ENCODE results near the gene HDAC4.

Gene HDAC4

GRCh38 chr2:239368906-239369552, 31.8 kb downstream of the HDAC4 start:
- no peak for DNase-seq (ENCODE audit: low spot score)

- no peak for DNase-seq (ENCODE audit: low spot score)
Measured at GRCh38 chr2:239368321-239368720, 32.5 kb downstream of the HDAC4 start.

GRCh38 chr2:239366740-239367139, 34.1 kb downstream of the HDAC4 start:
- DNase-seq (ENCODE audit: low spot score), result no peak

- DNase-seq (ENCODE audit: low spot score), result no peak
Measured at GRCh38 chr2:239365782-239366435, 34.9 kb downstream of the HDAC4 start.

DNA sequence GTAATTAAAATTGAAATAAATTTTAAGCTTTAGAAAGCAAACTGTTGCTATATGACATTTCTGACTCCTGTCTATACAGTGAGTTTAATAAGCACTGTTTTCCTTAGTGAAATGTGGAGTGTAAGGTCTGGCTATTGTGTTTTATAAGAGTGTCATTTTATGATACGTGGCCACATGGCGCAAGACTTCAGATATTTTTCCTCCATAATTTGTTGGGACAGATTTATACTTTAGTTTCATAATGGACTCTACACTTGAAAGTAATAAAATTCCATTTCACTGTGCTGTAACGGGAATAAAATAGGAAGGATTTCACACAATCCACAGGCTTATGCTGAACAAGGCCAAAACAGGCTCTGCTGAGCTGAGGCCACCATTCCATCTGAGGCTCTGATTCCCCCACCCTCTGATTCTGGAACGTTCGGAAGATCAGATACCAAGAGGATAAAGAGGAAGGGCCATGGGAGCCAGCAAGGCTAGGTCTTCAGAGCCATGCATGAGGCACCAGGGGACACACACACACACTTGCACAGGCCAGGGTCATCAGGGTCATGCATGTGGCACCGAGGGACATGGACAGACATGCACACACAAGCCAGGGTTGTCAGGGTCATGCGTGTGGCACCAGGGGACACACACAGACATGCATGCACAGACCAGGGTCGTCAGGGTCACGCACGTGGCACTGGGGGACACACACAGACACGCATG, 35.6 kb downstream of the HDAC4 start:
- DNase-seq (ENCODE audit: low spot score), result no peak

DNA sequence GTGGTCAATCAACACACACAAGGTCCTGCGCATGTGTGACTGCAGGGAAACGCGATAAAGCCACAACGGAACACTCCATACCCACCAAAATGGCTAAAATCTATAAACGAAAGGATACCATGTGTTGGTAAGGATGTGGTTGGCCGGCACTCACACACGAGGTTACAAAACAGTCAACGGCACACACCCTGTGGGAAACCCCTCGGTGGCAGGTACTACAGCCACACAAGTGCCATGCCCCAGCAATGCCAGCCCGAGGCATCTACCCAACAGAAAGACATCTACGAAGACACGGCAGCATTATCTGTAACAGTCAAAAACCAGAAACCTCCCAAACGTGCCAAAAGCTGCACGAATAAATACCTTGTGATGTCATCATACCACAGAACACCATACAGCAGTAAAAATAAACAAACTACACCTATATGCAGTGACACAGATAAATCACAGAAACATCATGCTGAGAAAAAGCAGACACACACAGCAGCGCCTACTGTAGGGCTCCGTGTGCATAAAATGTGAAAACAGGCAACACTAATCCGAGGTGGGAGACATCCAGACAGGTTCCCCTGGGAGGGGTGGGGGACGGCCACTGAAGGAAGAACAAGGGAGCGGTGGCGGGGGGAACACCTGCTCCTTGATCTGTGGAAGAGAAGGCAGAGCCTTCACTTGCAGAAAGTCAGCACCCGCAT, 36.7 kb downstream of the HDAC4 start:
- DNase-seq (ENCODE audit: low spot score), result no peak

DNA sequence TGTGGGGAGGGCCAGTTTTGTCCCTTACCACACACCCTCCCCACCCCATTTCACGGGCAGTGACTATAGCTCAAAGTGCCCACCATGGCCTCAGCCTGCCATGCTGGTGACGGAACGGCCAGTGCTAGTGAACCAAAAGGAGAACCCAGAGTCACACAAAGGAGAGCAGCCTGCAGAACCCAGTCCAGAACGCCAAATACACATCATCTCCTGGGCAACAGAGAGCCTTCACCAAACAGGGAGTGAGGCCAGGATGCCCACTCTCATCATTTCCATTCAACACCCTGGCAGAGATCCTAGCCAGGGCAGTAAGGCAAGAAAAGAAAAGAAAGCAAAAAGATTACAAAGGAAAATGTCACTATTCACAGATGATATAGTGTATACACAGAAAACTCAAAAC, 38.3 kb downstream of the HDAC4 start:
- no peak for DNase-seq (ENCODE audit: low spot score)

- no peak for DNase-seq (ENCODE audit: low spot score)
Measured at GRCh38 chr2:239361311-239361642, 39.5 kb downstream of the HDAC4 start.

DNA sequence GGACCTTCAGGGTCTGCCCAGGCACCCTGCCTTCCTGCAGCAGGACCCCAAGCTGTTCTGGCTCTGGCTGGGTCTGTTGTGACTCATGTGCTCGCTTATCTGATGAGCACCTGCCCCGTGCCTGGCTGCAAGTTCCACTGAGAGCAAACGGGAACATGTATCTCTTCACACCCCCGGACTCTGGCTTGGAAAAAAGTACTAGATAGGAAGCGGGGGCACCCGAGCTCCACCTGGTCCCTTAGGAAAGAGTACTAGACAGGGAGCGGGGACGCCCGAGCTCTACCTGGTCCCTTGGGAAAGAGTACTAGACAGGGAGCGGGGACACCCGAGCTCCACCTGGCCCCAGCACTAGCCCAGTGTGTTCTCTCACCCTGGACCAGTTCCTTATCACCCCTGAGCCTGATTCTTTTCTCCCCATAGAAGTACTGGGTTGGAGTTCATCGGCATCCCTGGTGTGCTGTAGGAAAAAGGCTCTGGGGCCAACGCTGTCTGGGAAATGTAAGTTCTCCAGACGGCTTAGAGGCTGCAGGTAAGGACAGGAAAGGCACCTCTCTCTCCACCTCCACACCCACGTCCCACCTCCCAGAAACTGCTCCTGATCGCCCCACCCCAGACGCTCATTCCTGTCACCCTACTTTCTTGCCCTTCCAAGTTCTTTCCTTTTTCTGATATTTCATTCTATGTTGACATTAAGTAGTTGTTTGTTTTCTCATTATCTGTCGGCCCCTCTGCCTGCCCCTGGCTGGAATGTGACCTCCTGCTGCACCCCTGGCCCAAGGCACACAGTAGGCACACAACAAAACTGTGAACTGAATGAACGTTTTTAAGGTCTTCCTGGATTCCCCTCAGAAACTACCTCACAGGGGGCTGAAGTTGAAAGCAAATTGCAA, 40.2 kb downstream of the HDAC4 start:
- no peak for DNase-seq (ENCODE audit: low spot score)

DNA sequence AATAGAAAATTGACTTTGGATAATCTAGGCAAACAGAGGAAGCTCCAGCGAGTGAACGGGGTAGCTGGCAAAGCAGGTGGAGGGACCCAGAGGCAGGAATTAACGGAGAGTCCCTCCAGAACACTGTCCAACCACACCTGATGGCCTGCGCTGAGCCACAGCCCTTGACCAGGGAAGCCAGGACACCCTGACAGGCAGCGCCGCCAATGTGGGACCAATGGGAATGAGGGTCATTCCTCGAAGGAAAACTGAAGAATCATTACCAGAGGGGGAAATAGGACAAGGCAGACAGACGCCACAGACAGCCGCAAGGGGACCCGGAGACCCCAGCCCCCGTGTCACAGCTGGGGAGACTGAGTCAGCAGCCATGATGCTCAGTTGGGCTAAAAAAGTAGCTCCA, 40.8 kb downstream of the HDAC4 start:
- DNase-seq (ENCODE audit: low spot score), result no peak

DNA sequence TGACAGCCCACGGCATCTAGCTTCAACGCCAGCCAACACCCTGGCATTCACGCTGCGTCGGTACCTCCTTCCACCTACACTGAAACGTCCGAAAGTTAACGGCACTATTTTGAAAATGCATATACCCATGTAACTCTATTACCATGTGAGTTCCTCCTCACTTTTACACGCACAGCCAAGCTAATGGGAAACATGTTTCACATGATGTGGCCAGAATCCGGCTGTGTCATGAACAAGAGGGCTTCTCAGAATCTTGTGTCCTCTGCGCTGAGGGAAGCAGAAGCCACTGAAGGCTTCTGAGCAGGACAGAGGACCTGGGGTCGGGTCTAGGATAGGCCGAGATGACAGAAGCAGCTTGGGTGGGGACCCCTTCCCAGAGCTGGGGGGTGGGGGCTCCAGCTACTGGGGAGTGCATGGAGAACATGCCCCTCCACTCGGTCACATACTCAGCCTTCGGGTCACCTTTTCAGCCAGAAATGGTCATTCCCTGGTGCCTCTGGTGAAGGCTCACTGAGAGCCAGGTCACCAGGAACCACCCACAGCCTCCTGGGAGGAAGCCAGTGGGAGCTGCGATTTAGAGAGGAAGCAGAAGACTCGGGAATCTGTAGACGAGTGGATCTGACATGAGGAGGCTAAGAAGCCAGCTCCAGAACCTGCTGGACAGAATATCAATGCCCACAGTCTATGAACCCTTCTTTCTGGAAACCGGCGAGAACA, 41.5 kb downstream of the HDAC4 start:
- DNase-seq (ENCODE audit: low spot score), result no peak

GRCh38 chr2:239358062-239358754, 42.6 kb downstream of the HDAC4 start:
- no peak for DNase-seq (ENCODE audit: low spot score)

DNA sequence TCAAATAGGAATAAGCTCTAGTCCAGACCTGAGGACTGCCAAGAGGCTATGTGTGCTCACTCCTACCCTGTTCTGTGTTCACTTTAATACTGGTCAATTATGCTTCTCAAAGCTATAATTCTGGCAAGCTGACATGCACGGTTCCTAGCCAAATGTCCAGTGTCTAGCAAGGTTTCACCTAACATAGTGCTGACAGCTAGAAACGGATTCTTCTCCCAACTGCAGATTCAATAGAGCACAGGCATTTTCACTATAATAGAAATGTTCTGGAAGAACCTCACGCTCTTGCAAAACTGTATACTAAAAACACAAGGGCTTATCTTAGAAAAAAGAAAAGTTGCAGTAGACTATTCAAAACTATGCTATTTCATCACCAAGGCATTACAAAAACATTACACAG, 45.1 kb downstream of the HDAC4 start:
- no peak for DNase-seq (ENCODE audit: low spot score)

- DNase-seq (ENCODE audit: low spot score), result no peak
Measured at GRCh38 chr2:239355139-239355538, 45.7 kb downstream of the HDAC4 start.

DNA sequence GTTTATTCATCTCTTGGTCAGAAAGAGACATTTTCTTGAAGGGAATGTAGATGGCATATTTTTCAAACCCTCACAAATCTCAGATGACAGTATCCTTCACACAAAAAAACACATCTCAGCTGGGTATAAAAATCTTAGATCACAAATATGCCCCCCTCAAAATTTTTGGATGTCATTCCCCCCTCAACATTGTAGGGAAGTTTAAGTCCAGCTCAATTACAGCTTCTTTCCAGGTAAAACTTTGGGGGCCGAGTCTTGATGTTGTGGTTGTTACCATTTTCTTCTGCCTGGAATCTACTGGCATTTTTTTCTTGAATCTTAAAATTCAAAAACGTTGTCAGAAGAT, 46.1 kb downstream of the HDAC4 start:
- no peak for DNase-seq (ENCODE audit: low spot score)

DNA sequence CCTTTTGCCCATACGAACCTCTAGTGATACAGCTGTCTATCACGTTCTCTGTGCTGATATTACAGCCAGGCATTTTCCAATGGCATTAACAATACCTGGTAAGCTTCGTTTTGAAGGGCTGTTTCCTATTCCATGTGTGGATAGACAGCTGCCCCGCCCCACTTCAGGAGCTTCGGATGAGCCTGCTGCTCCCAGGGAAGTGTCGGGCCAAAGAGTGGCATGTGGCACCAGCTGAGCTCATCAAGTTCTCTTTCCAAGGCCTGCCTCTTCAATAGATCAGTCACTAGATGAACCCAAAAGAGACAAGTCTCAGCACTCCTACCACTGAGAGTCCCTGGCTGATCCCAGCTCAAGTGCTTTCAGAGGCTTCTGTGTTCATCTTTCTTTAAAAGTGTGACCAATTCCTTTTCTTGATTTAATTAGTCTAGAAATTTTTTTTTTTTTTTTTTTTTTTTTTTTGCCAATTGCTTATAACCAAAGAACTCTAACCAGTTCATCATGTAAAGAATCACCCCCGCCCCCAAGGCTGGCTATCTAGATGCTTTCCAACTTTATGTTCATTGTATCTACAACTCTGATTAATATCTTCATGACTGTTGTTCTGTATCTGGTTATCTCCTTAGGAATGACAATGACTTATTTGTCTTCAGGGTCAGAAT, 46.6 kb downstream of the HDAC4 start:
- DNase-seq (ENCODE audit: low spot score), result no peak

GRCh38 chr2:239353692-239354091, 47.1 kb downstream of the HDAC4 start:
- no peak for DNase-seq (ENCODE audit: low spot score)

DNA sequence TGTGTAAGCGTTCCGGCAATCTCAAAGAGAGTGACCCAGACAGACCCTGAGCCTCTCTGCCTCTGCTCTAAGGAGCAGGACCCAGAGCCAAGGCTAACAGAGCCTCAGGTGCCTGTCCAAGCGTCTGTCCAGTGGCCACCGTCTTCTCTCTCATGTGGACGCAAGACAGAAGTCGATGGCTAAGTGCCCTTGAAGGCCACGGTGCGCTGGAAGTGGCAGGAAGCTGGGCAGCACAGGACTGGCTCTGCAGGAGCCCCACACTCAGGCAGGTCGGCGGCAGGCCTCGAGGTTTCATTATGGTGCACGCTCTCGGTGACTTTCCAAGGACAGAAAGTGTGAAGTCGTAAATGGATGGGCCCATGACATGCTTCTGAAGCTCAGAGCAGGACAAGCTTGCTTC, 49.1 kb downstream of the HDAC4 start:
- DNase-seq (ENCODE audit: low spot score), result no peak

GRCh38 chr2:239349453-239350135, 51.2 kb downstream of the HDAC4 start:
- DNase-seq (ENCODE audit: low spot score), result no peak
